Measurements from ENCODE around the gene E2F4.

E2F4 gene

DNA sequence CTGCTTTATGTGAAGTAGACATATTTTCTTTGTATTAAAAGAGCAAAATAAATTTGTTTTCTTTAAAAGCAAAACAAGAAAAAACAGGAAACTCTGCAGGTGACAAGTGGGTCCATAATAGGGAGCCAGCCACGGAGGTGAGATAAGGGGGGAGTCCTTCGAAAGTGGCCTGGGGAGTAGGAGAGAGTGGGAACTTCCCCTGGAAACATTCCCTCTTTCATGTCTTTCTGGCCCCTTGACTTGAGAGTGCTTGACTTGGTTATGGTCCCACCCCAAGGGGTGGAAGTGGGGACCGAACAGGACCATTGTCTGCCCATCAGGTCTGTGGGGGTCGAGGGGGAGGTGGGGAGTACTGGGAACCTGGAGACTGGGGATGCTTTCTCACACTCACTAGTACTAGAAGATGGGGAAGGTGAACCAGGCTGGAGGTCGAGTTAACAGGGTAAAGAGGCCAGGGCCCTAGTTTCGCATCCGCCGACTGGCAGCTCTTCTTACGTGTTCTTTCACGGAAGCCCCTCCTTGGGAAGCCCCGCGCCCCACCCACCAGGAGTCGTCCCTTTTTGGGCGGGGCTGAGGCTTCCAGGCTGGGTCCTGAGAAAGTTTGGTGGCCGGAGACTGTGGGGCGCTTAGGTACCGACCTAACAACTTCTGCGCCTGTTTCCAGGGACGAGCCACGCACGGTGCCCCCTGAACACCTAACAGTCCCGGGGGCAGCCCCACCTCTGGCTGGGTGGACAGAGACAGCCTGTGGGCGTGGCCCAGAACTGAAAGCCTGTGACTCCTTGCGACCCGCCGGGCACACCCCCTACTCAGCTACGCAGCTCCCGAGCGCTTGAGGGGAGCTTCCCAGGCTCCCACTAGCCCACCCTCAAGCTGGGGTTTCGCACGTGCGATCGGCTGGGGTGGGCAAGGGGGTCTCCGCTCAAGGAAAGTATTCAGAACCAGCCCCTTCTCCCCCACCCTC is 33.0 kb upstream of the E2F4 start:
- H3K9ac ChIP-seq (ENCODE audit: low read length), result peak overlapping the region; percentile 94
- peaks cover 15% of the 10 kb centered on the region for H3K4me1 ChIP-seq (ENCODE audit: control insufficient read depth, insufficient read depth, low read length)
- peak overlapping the region; percentile 97 for H3K4me3 ChIP-seq (ENCODE audit: low read length)
- no peaks in the 10 kb centered on the region for H3K9me3 ChIP-seq (ENCODE audit: control insufficient read depth, low read length)
- no peaks in the 10 kb centered on the region for H3K27me3 ChIP-seq (replicated peaks; ENCODE audit: control insufficient read depth, insufficient read depth, low read length)
- peak; percentile 55 for DNase-seq (ENCODE audit: low read depth)
- no peaks in the 10 kb centered on the region for H3K36me3 ChIP-seq (ENCODE audit: control insufficient read depth, insufficient read depth, low read length, severe bottlenecking)

DNA sequence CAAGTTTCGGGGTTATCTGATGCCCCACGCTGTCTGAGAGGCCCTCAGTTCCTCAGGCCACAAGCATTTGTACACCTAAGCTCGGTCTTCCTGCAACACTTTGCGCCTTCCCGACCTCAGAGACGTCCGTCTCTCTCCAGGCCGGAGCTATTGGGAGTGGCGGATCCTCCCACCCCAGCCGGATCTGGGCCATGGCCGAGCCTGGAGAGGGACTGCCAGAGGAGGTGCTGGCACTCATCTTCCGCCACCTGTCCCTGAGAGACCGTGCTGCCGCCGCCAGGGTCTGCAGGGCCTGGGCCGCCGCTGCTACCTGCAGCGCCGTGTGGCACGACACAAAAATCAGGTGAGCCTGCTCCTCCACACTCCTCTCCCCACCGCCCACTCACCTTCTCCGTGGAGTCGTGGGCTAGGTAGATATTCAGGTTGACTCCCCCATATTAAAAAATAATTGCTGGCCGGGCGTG is 30.3 kb upstream of the E2F4 start:
- H3K9ac ChIP-seq (ENCODE audit: low read length), result peak overlapping the region; percentile 94
- peak overlapping the region; percentile 97 for H3K4me3 ChIP-seq (ENCODE audit: low read length)
- peaks cover 24% of the 10 kb centered on the region for H3K4me1 ChIP-seq (ENCODE audit: control insufficient read depth, insufficient read depth, low read length)
- H3K9me3 ChIP-seq (ENCODE audit: control insufficient read depth, low read length), result no peaks in the 10 kb centered on the region
- H3K27me3 ChIP-seq (replicated peaks; ENCODE audit: control insufficient read depth, insufficient read depth, low read length), result peaks cover 5% of the 10 kb centered on the region
- H3K36me3 ChIP-seq (ENCODE audit: control insufficient read depth, insufficient read depth, low read length, severe bottlenecking), result no peaks in the 10 kb centered on the region
- no peak for DNase-seq (ENCODE audit: low read depth)

DNA sequence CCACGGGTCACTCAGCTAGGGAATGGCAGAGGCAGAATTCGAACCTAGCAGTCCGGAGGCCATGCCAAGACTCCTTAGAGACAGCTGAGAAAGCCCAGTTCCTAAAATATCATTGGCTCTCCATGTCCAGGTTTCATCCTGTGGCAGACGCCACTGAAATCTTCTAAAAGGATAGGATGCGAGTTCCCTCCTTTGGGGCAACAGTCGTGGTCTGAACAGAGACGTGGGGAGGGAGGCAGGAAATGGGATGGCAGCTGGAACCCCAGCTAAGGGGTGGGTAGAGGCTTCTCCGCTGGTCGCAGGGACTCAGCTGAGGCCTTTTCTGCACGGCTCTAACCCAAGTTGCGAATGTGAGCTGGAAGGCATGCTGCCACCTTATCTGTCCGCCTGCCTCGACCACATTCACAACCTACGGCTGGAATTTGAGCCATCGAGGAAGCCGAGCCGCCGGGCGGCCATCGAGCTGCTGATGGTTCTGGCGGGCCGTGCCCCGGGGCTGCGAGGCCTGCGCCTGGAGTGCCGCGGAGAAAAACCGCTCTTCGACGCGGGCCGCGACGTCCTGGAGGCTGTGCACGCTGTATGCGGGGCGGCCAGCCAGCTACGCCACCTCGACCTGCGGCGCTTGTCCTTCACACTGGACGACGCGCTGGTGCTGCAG is 29.3 kb upstream of the E2F4 start:
- H3K9ac ChIP-seq (ENCODE audit: low read length), result no peak overlapping the region

DNA sequence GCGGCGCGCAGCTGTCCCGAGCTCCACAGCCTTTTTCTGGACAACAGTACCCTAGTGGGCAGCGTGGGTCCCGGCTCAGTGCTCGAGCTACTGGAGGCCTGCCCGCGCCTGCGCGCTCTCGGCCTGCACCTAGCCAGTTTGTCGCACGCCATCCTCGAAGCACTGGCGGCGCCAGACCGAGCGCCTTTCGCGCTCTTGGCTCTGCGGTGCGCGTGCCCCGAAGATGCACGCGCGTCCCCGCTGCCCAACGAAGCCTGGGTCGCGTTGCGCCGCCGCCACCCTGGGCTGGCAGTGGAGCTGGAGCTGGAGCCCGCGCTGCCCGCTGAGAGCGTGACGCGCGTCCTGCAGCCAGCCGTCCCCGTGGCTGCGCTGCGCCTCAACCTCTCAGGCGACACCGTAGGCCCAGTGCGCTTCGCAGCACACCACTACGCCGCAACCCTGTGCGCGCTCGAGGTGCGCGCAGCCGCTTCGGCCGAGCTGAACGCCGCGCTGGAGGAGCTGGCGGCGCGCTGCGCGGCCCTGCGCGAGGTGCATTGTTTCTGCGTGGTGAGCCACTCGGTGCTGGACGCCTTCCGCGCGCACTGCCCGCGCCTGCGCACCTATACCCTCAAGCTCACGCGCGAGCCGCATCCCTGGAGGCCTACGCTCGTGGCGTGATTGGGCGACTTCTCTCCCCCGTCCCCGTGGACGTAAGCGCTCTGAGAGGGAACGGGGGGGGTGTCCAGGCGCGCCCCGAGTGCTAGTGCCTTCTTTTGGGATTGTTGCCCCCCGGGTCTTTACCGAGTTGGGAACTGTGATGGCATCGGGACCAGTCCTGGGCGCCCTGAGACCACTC is 28.6 kb upstream of the E2F4 start:
- H3K4me1 ChIP-seq (ENCODE audit: control insufficient read depth, insufficient read depth, low read length), result peaks cover 24% of the 10 kb centered on the region
- H3K9ac ChIP-seq (ENCODE audit: low read length), result no peak overlapping the region
- peaks cover 5% of the 10 kb centered on the region for H3K27me3 ChIP-seq (replicated peaks; ENCODE audit: control insufficient read depth, insufficient read depth, low read length)
- no peaks in the 10 kb centered on the region for H3K9me3 ChIP-seq (ENCODE audit: control insufficient read depth, low read length)
- peak; percentile 54 for DNase-seq (ENCODE audit: low read depth)
- H3K4me3 ChIP-seq (ENCODE audit: low read length), result peak overlapping the region; percentile 33
- no peaks in the 10 kb centered on the region for H3K36me3 ChIP-seq (ENCODE audit: control insufficient read depth, insufficient read depth, low read length, severe bottlenecking)

More for the DNA sequence above, 29.3 kb upstream of the E2F4 start:
- peak; percentile 35 for DNase-seq (ENCODE audit: low read depth)
- Histone ChIP-seq H3K4me3 (ENCODE audit: low read length) (no peak overlapping the region), H3K4me1 (ENCODE audit: control insufficient read depth, insufficient read depth, low read length) (peaks cover 24% of the 10 kb centered on the region), H3K36me3 (ENCODE audit: control insufficient read depth, insufficient read depth, low read length, severe bottlenecking) (no peaks in the 10 kb centered on the region), H3K27me3 (replicated peaks; ENCODE audit: control insufficient read depth, insufficient read depth, low read length) (peaks cover 5% of the 10 kb centered on the region), H3K9me3 (ENCODE audit: control insufficient read depth, low read length) (no peaks in the 10 kb centered on the region)

DNA sequence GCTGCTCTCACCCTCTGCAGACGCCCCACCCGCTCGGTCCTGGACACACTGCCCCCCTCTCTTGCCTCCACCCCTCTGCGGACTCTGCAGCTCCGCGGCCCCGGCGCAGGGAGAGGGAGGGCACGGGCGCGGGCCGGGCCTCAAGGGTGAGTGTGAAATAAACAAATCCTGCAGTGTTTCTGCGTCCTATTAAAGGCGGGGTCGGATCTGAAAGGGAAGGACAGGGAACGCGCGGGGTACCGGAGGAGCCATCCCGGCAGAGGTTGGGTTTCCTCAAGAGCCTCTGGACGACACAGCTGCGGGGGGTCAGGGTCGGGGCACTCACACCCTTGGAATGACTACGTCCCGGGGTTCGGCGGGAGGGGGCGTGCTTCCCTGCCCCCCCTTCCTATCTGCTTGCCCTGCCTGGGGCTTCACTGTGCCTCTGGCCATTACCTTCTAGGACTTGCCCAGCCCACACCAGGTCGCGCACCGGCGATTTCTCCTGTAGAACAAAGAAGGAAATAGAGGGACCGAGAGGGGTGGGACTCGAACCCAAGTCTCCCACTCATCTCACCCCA is 27.9 kb upstream of the E2F4 start:
- Histone ChIP-seq H3K36me3 (ENCODE audit: control insufficient read depth, insufficient read depth, low read length, severe bottlenecking) (no peaks in the 10 kb centered on the region), H3K4me3 (ENCODE audit: low read length) (peak overlapping the region; percentile 33), H3K9ac (ENCODE audit: low read length) (no peak overlapping the region), H3K9me3 (ENCODE audit: control insufficient read depth, low read length) (no peaks in the 10 kb centered on the region), H3K27me3 (replicated peaks; ENCODE audit: control insufficient read depth, insufficient read depth, low read length) (peaks cover 5% of the 10 kb centered on the region), H3K4me1 (ENCODE audit: control insufficient read depth, insufficient read depth, low read length) (peaks cover 19% of the 10 kb centered on the region)
- peak; percentile 29 for DNase-seq (ENCODE audit: low read depth)

DNA sequence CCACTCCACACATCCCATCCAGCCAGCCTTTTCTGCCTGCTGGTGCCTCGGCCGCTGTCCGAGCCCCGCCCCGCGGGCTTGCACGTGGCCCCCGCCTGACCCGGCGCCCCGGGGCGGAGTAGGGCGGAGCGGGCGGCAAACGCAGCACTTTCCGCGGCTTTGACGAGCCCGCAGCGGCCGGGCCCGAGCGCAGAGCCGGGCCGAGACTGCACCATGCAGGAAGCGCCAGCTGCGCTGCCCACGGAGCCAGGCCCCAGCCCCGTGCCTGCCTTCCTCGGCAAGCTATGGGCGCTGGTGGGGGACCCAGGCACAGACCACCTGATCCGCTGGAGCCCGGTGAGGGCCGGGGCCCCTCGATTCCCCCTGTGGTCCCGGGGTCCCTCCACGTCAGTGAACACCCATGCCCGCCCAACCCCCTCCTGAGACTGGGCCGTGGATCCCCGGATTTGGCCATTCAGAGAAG is 27.3 kb upstream of the E2F4 start, which contains the start of gene HSF4:
HSF4 (plus strand) TSS at position 147 of the 463 bp plus-strand sequence; CDS start at position 214, 67 bp downstream.
- Histone ChIP-seq H3K36me3 (ENCODE audit: control insufficient read depth, insufficient read depth, low read length, severe bottlenecking) (no peaks in the 10 kb centered on the region), H3K9ac (ENCODE audit: low read length) (peak within 1 kb of the TSS; percentile 73), H3K4me1 (ENCODE audit: control insufficient read depth, insufficient read depth, low read length) (peaks cover 24% of the 10 kb centered on the region), H3K9me3 (ENCODE audit: control insufficient read depth, low read length) (no peaks in the 10 kb centered on the region), H3K27me3 (replicated peaks; ENCODE audit: control insufficient read depth, insufficient read depth, low read length) (peaks cover 5% of the 10 kb centered on the region), H3K4me3 (ENCODE audit: low read length) (peak within 1 kb of the TSS; percentile 37)
- peak; percentile 48 for DNase-seq (ENCODE audit: low read depth)

DNA sequence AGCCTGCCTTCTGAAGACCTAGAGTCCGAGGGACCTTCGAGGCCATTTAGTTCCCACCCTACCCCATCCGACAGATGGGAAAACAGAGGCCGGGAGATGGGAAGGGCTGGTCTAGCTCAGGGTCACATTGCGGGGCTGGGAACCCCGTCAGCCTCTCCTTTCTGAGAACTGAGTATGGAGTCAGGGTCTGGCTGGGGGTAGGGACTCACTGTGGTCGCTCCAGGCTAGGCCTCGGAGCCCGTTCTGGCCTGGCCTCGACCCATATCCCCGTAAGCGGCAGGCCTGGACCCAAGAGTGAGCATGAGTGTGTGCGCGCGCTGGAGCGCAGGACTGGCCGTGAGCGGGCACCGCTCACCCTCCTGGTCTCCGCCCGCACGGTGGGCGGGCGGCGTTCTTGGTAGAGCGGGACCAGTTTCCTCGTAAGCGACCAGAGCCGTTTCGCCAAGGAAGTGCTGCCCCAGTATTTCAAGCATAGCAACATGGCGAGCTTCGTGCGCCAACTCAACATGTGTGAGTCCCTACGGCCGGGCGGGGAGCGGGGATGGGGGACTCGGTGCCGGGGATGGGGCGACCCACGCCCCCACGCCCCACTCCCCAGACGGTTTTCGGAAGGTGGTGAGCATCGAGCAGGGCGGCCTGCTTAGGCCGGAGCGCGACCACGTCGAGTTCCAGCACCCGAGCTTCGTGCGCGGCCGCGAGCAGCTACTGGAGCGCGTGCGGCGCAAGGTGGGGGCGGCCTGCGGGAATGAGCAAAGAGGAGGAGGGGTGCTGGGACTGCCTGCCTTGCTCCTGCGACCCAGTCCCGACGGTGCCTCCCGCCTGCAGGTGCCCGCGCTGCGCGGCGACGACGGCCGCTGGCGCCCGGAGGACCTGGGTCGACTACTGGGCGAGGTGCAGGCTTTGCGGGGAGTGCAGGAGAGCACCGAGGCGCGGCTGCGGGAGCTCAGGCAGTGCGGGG is 26.6 kb upstream of the E2F4 start:
- H3K27me3 ChIP-seq (replicated peaks; ENCODE audit: control insufficient read depth, insufficient read depth, low read length), result peaks cover 5% of the 10 kb centered on the region
- H3K36me3 ChIP-seq (ENCODE audit: control insufficient read depth, insufficient read depth, low read length, severe bottlenecking), result no peaks in the 10 kb centered on the region
- no peak for DNase-seq (ENCODE audit: low read depth)
- H3K4me3 ChIP-seq (ENCODE audit: low read length), result peak overlapping the region; percentile 37
- H3K4me1 ChIP-seq (ENCODE audit: control insufficient read depth, insufficient read depth, low read length), result peaks cover 30% of the 10 kb centered on the region
- H3K9me3 ChIP-seq (ENCODE audit: control insufficient read depth, low read length), result no peaks in the 10 kb centered on the region
- H3K9ac ChIP-seq (ENCODE audit: low read length), result peak overlapping the region; percentile 73

DNA sequence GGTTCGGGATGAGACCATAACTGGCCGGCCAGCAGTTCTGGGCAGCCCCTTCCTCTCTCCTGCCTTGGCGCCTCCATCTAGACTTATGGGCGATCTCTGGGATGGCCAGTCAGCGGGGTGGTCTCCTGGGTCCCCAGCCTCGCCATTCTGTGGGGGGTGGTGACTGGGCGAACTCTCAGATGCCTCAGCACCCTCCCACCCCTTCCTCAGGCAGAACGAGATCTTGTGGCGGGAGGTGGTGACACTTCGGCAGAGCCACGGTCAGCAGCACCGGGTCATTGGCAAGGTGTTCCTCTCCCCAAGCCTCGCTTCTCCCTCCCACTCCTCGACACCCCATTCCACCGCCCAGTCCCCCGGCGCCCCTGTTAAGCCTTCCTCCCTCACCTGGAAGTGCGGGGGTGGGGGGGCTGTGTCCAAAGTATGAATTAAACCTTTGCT is 25.8 kb upstream of the E2F4 start:
- Histone ChIP-seq H3K4me1 (ENCODE audit: control insufficient read depth, insufficient read depth, low read length) (peaks cover 35% of the 10 kb centered on the region), H3K9ac (ENCODE audit: low read length) (no peak overlapping the region), H3K4me3 (ENCODE audit: low read length) (no peak overlapping the region), H3K9me3 (ENCODE audit: control insufficient read depth, low read length) (no peaks in the 10 kb centered on the region), H3K36me3 (ENCODE audit: control insufficient read depth, insufficient read depth, low read length, severe bottlenecking) (no peaks in the 10 kb centered on the region), H3K27me3 (replicated peaks; ENCODE audit: control insufficient read depth, insufficient read depth, low read length) (peaks cover 5% of the 10 kb centered on the region)
- no peak for DNase-seq (ENCODE audit: low read depth)

DNA sequence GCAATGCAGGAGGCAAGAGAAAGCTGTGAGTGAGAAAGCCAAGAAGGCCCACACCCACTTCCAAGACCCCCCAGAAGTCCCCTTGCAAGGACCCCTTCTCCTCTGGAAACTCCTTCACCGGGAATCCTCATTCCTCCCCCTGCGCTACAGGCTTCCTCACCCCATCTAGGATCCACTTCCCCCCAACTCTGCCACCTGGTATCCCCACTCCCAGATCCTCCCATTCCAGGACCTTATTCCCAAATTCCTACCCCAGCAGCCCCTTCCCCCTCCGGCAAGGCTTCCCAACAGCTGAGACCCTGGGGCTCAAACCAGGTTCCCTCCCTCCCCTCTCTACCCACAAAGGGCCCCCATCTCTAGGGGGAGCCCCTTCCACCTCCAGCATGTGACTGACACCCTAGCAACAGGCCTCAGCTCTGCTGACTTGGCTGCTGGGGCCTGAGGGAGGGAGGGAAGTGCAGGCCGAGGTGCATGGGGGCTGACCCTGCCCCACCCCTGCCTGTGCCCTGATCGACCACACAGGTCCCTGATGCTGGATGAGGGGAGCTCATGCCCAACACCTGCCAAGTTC is 25.3 kb upstream of the E2F4 start:
- Histone ChIP-seq H3K4me3 (ENCODE audit: low read length) (no peak overlapping the region), H3K9ac (ENCODE audit: low read length) (no peak overlapping the region), H3K4me1 (ENCODE audit: control insufficient read depth, insufficient read depth, low read length) (peaks cover 32% of the 10 kb centered on the region), H3K36me3 (ENCODE audit: control insufficient read depth, insufficient read depth, low read length, severe bottlenecking) (no peaks in the 10 kb centered on the region), H3K9me3 (ENCODE audit: control insufficient read depth, low read length) (no peaks in the 10 kb centered on the region), H3K27me3 (replicated peaks; ENCODE audit: control insufficient read depth, insufficient read depth, low read length) (peaks cover 5% of the 10 kb centered on the region)
- no peak for DNase-seq (ENCODE audit: low read depth)
